Neural progenitor cell (in vitro differentiated cells): Measurements from ENCODE around the gene PTTG2. TPM values are rescaled to one million over a fixed set of nuclear protein-coding genes. Genes with fewer than 3 reads are reported as not detected.

Experiments used
- DNase-seq: peaks from one replicate; pipeline ENCODE4 v3.0.0-alpha.2; 2016; ENCODE audit warnings: low spot score
- H2AFZ ChIP-seq: fragments of 200-600 bp; sonication (generic); replicated peaks from 2 replicates; pipeline ENCODE4 v1.6.1; 2016; ENCODE audit warnings: antibody characterized with exemption
- H3F3A ChIP-seq: fragments of 200-600 bp; sonication (generic); 2 replicates; pipeline ENCODE4 v1.6.1; 2016; ENCODE audit warnings: antibody characterized with exemption, low read depth
- H3K27ac ChIP-seq: fragments of 200-600 bp; sonication (generic); 2 replicates; pipeline ENCODE4 v1.5.1; 2016; ENCODE audit warnings: mild to moderate bottlenecking
- H3K27me3 ChIP-seq: fragments of 200-600 bp; sonication (generic); 2 replicates; pipeline ENCODE4 v1.6.1; 2016; ENCODE audit warnings: mild to moderate bottlenecking, moderate library complexity
- H3K36me3 ChIP-seq: fragments of 200-600 bp; sonication (generic); 2 replicates; pipeline ENCODE4 v1.5.1; 2016
- H3K4me1 ChIP-seq: fragments of 200-600 bp; sonication (generic); 2 replicates; pipeline ENCODE4 v1.6.1; 2016; ENCODE audit warnings: mixed run types
- H3K4me2 ChIP-seq: fragments of 200-600 bp; sonication (generic); 2 replicates; pipeline ENCODE4 v1.6.1; 2016
- H3K4me3 ChIP-seq: fragments of 200-600 bp; sonication (generic); 2 replicates; pipeline ENCODE4 v1.5.1; 2016
- H3K79me2 ChIP-seq: fragments of 200-600 bp; sonication (generic); 2 replicates; pipeline ENCODE4 v1.6.1; 2016; ENCODE audit warnings: low read depth
- H3K9ac ChIP-seq: fragments of 200-600 bp; sonication (generic); 2 replicates; pipeline ENCODE4 v1.6.1; 2016
- H3K9me3 ChIP-seq: fragments of 200-600 bp; sonication (generic); 2 replicates; pipeline ENCODE4 v1.5.1; 2016; ENCODE audit warnings: low read depth
- H4K20me1 ChIP-seq: fragments of 200-600 bp; sonication (generic); 2 replicates; pipeline ENCODE4 v1.6.1; 2016; ENCODE audit warnings: low read depth
- H3K27ac Mint-ChIP-seq: 3 replicates; pipeline ENCODE4 v1.8.0; 2021; ENCODE audit warnings: mixed read lengths
- H3K27me3 Mint-ChIP-seq: 2 replicates; pipeline ENCODE4 v1.8.0; 2022; ENCODE audit warnings: low read depth, mild to moderate bottlenecking, inconsistent platforms, moderate library complexity, mixed read lengths; ENCODE audit not compliant: insufficient read depth
- H3K36me3 Mint-ChIP-seq: 3 replicates; pipeline ENCODE4 v1.8.0; 2021; ENCODE audit warnings: mixed read lengths
- H3K4me1 Mint-ChIP-seq: 3 replicates; pipeline ENCODE4 v1.8.0; 2021; ENCODE audit warnings: mixed read lengths
- H3K4me3 Mint-ChIP-seq: 3 replicates; pipeline ENCODE4 v1.8.0; 2021; ENCODE audit warnings: mild to moderate bottlenecking, moderate library complexity, mixed read lengths
- H3K9me3 Mint-ChIP-seq: 3 replicates; pipeline ENCODE4 v1.8.0; 2020; ENCODE audit warnings: mixed read lengths
- EZH2 ChIP-seq: fragments of 200-600 bp; sonication (generic); IDR thresholded peaks from 2 replicates; pipeline ENCODE4 v1.6.1; 2017; ENCODE audit warnings: antibody characterized with exemption, mild to moderate bottlenecking, moderate library complexity
- EZH2phosphoT487 ChIP-seq: fragments of 200-600 bp; sonication (generic); IDR thresholded peaks from 2 replicates; pipeline ENCODE4 v1.6.1; 2017; ENCODE audit warnings: antibody characterized with exemption
- total RNA-seq: library from RNA; depleted of rRNA; stranded (reverse); fragments of >200 nt; gene quantifications from 2 replicates; pipeline ENCODE4 v1.2.3, GENCODE V29; 2015; ENCODE audit warnings: low replicate concordance
- TF ChIP-seq, protein P1 (sequence below): fragments of 200-600 bp; sonication (generic); IDR thresholded peaks from 2 replicates; pipeline ENCODE4 v1.5.1; 2017; ENCODE audit warnings: antibody characterized with exemption, mild to moderate bottlenecking

The PTTG2 gene
- not detected in 2 replicates for total RNA-seq

DNA sequence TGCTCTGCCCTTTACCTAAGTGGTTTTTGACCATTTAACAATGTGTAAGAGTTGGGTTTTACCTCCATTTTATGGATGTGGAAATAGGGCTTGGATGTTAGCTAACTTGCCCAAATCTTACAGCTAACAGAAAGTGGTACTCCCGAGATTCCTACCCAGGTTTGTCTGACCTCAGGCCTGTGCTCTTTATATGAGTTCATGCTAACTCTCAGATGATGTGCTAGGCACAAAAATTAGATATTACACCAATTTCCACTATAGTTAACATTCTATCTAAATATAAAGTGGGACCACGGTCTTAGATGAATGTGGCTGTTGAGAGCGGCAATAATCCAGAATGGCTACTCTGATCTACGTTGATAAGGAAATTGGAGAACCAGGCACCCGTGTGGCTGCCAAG lies at the start of gene PTTG2:
TSS of gene PTTG2 (plus strand) at position 301 of the 400 bp plus-strand sequence. CDS start at position 338, 37 bp downstream.
- H3K36me3 Mint-ChIP-seq = no peaks in the 10 kb centered on the region
- H3K27me3 ChIP-seq = no peaks in the 10 kb centered on the region
- no peaks in the 10 kb centered on the region for H3K9me3 ChIP-seq
- H3F3A ChIP-seq = no peaks in the 10 kb centered on the region
- no peak for DNase-seq
- no peak within 1 kb of the TSS for H3K4me3 Mint-ChIP-seq
- H3K27ac Mint-ChIP-seq = no peak within 1 kb of the TSS
- H3K9ac ChIP-seq = no peak within 1 kb of the TSS
- H3K4me2 ChIP-seq = no peak within 1 kb of the TSS
- TF ChIP-seq, protein P1, sequence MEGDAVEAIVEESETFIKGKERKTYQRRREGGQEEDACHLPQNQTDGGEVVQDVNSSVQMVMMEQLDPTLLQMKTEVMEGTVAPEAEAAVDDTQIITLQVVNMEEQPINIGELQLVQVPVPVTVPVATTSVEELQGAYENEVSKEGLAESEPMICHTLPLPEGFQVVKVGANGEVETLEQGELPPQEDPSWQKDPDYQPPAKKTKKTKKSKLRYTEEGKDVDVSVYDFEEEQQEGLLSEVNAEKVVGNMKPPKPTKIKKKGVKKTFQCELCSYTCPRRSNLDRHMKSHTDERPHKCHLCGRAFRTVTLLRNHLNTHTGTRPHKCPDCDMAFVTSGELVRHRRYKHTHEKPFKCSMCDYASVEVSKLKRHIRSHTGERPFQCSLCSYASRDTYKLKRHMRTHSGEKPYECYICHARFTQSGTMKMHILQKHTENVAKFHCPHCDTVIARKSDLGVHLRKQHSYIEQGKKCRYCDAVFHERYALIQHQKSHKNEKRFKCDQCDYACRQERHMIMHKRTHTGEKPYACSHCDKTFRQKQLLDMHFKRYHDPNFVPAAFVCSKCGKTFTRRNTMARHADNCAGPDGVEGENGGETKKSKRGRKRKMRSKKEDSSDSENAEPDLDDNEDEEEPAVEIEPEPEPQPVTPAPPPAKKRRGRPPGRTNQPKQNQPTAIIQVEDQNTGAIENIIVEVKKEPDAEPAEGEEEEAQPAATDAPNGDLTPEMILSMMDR = no peak
- TF ChIP-seq EZH2 = no peak
- no peaks in the 10 kb centered on the region for H3K36me3 ChIP-seq
- no peaks in the 10 kb centered on the region for H3K9me3 Mint-ChIP-seq
- H3K4me1 ChIP-seq = no peaks in the 10 kb centered on the region
- H3K27ac ChIP-seq = no peak within 1 kb of the TSS
- no peak within 1 kb of the TSS for H3K4me3 ChIP-seq
- H3K79me2 ChIP-seq = no peaks in the 10 kb centered on the region
- no peak within 1 kb of the TSS for H2AFZ ChIP-seq
- no peaks in the 10 kb centered on the region for H4K20me1 ChIP-seq
- no peaks in the 10 kb centered on the region for H3K4me1 Mint-ChIP-seq
- H3K27me3 Mint-ChIP-seq = no peaks in the 10 kb centered on the region

DNA sequence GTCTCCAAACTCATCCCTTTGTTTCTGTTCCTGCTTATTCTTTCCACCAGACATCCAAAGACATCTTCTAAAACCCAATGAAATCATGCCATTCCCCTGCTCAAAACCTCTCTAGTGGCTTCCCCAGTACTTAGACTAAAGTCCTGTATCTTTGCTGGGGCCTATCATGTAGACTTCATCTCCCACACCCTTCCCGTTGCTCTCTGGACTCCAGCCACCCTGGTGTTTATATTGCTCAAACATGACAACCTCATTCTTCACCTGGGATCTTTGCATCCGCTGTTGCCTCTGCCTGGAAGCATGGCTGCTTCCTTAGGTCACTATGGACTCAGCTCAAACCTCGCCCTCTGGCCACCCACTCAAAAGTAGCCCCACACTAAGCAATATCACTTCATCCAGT lies 45.7 kb upstream of the PTTG2 start:
- Mint-ChIP-seq H3K9me3 (no peaks in the 10 kb centered on the region), H3K4me1 (peaks cover 5% of the 10 kb centered on the region), H3K27ac (no peak overlapping the region), H3K27me3 (no peaks in the 10 kb centered on the region), H3K4me3 (no peak overlapping the region), H3K36me3 (no peaks in the 10 kb centered on the region)
- DNase-seq = no peak
- H3K4me1 ChIP-seq = no peaks in the 10 kb centered on the region
- TF ChIP-seq EZH2phosphoT487 (no peak), EZH2 (no peak)
- TF ChIP-seq, protein P1 = no peak
- no peaks in the 10 kb centered on the region for H3K9me3 ChIP-seq
- no peaks in the 10 kb centered on the region for H3K27me3 ChIP-seq
- no peak overlapping the region for H2AFZ ChIP-seq
- no peak overlapping the region for H3K4me2 ChIP-seq
- no peak overlapping the region for H3K27ac ChIP-seq
- H3F3A ChIP-seq = no peaks in the 10 kb centered on the region
- no peak overlapping the region for H3K9ac ChIP-seq
- H4K20me1 ChIP-seq = no peaks in the 10 kb centered on the region
- H3K36me3 ChIP-seq = no peaks in the 10 kb centered on the region
- H3K4me3 ChIP-seq = no peak overlapping the region
- H3K79me2 ChIP-seq = no peaks in the 10 kb centered on the region

- Mint-ChIP-seq H3K4me3 (no peak overlapping the region), H3K27me3 (no peaks in the 10 kb centered on the region), H3K4me1 (peaks cover 2% of the 10 kb centered on the region), H3K9me3 (no peaks in the 10 kb centered on the region), H3K36me3 (no peaks in the 10 kb centered on the region), H3K27ac (no peak overlapping the region)
- H3K4me1 ChIP-seq = no peaks in the 10 kb centered on the region
- no peaks in the 10 kb centered on the region for H3K27me3 ChIP-seq
- H2AFZ ChIP-seq = no peak overlapping the region
- H3K4me2 ChIP-seq = no peak overlapping the region
- H3K79me2 ChIP-seq = no peaks in the 10 kb centered on the region
- H4K20me1 ChIP-seq = no peaks in the 10 kb centered on the region
- no peaks in the 10 kb centered on the region for H3K9me3 ChIP-seq
- H3K36me3 ChIP-seq = no peaks in the 10 kb centered on the region
- no peaks in the 10 kb centered on the region for H3F3A ChIP-seq
- DNase-seq = no peak
- H3K4me3 ChIP-seq = no peak overlapping the region
- H3K9ac ChIP-seq = no peak overlapping the region
- no peak overlapping the region for H3K27ac ChIP-seq
- TF ChIP-seq, protein P1 = no peak
- TF ChIP-seq EZH2phosphoT487 (no peak), EZH2 (no peak)
These were observed 42.8 kb upstream of the PTTG2 start for GRCh38 chr4:37917388-37917787.
